ENCODE measurements around the gene TRIM45.
A peak's percentile ranks its signal among the peaks of the same experiment; 100 is the strongest.

TRIM45 gene

GRCh38 chr1:117098287-117098890 lies 23.2 kb downstream of the TRIM45 start:
- no peak for DNase-seq

DNA sequence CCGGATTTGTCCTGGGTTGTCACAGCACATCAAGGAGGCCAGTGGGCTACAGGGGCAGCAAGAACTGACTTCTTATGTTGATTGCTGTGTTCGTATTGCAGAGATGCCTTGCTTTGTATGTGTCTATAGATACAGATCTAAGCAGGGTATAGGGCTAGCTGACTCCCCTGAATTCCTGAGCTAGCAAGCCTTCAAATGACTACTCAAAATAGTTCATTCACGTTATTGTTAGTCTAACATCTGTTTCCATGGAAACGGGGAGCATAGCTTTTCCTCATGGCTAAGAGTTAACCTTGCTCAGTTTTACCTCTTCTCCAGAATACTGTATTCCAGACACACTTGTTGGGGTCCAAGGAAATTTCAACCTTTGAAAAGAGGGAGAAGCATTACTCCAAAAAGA lies 24.1 kb downstream of the TRIM45 start:
- no peak for DNase-seq

GRCh38 chr1:117096951-117097408 lies 24.6 kb downstream of the TRIM45 start:
- no peak for DNase-seq

DNA sequence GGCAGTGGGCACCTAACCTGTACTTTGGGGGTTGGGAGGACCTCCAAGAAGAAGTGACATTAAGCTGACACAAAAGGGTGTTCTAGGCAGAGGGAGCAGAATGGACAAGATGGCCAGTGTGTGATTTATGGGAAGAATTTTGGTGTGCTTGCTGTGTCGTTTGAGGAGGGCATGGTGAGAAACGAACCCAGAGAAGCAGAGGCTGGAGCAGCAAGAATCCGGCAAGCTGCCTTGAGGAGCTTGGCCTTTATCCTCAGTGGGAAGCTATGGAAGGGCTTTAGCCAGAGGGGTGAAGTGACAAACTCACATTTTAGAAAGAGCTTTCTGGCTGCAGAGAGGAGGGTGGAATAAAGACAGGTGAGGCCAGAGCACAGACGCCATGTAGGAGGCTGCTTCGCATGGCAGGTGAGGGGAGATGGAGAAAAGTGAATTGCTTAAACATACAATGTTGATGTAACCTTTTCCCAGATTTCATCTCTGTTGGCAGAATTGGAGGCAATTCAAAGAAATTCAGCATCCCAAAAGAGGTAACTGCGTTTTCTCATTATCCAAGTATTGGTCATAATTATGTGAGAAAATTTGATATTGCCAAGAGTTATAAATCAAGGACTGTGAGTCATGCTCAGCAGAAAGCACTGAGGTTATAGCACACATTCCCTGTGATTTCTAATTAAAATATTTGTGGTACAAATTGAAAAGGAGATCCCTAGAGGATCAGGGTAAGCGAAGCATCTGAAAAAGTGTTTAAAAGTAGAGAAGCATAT lies 26.5 kb downstream of the TRIM45 start:
- no peak for DNase-seq

DNA sequence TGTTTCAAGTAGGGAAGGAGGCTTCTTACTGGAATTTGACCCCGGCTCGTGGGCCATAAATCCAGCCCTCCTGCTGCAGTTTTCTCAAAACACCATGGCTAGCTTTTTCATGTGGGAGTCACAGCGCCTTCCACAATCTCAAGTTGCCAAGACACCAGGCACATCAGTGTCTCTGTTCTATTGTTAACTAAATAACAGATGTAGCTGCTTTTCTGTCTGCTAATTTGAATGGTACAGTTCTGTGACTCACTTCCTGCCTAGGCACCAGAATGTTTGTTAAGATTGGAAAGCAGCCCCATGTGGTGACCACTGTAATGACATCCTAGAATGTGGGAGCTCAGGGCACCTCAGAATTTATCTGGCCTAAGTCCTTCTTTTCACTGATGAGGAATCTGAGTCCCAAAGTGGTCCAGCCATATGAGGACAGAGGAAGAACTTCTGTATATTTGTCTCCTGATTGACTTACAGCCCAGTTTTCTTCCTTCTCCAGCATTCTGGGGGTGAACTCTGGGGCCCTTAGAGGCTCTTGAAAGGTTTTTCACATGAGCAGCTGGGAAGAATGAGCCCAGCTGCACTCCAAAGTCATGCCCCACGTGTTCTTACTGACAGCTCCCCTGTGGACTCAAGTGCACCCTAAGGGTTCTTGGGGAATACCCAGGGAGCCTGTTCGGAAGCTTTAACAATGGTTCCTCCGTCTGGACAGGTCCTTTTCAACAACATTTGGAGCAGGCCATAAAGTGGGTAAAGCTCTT lies 27.5 kb downstream of the TRIM45 start:
- DNase-seq = no peak

GRCh38 chr1:117093091-117093534 lies 28.4 kb downstream of the TRIM45 start:
- no peak for DNase-seq

DNA sequence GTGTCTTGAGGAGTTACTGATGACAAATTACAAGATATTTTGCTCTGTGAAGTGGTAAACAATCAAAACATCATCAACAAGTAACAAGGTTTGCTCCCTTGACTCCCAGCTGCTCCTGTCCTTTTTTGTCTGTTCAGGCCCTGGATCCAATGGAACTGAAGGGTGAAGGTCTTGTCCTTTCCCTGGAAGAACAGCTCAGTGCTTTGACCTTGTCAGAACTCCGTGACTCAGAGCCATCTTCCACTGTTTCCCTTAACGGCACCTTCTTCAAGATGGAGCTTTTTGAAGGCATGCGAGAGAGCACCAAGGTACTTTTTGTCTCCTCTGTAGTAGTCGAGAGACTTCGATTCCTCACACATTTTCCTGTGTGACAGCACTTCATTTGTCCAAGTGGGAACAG lies 29.0 kb downstream of the TRIM45 start:
- DNase-seq = no peak

DNA sequence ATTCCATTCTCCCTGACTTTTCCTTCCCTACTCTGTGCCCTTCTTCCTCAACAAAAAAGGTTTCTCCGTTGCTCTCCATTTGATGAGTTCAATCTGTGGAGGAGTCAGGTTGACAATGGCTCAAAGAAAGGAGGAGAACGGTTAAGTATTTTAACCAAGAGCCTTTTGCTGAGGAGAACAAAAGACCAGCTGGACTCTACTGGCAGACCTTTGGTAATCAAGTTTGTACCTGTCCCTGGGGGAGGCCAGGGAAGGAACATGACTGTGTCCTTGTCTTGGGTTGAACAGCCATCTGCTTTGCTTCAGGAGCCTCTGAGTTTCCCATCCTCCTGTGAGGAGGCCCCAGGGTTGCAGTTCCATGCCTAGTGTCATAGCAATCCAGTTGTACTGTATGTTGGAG lies 31.6 kb downstream of the TRIM45 start:
- DNase-seq = no peak

DNA sequence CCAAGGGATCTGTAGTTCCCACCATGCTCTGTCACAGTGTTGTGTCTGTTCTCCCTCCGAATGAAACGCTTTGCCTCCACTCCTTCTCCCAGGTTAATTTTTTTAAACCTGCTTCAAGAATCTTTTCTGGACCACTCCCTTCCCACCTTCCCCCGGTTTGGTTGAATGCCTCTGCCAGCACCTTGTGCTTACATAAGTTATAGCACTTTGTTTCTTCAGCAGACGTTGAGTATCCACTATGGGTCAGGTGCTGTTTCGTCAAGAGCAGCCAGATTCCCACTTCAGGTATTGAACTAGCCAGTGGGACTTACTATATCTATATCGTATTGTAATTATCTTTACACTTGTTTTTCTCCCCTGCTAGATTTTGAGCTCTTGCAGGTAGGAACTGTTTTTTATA lies 33.9 kb downstream of the TRIM45 start:
- no peak for DNase-seq

- no peak for DNase-seq
These were observed 37.3 kb downstream of the TRIM45 start for GRCh38 chr1:117084231-117084630.

- no peak for DNase-seq
These were observed 41.8 kb downstream of the TRIM45 start for GRCh38 chr1:117079737-117080136.

- DNase-seq = no peak
These were observed 44.3 kb downstream of the TRIM45 start for GRCh38 chr1:117077267-117077666.

DNA sequence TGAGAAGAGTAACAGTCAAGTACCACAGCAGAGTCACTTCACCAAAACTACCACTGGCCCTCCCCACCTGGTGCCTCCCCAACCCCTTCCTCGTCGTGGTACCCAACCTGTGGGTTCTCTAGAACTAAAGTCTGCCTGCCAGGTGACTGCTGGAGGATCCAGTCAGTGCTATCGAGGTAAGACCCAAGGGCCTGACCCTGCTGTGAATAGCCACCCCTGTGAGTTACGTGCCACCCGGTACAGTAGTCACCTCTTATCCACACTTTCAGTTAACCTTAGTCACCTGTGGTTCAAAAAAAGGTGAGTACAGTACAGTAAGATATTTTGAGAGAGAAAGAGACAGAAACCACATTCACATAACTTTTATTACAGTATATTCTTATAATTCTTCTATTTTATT lies 44.9 kb downstream of the TRIM45 start:
- DNase-seq = no peak

GRCh38 chr1:117070124-117070523 lies 51.4 kb downstream of the TRIM45 start:
- no peak for DNase-seq

DNA sequence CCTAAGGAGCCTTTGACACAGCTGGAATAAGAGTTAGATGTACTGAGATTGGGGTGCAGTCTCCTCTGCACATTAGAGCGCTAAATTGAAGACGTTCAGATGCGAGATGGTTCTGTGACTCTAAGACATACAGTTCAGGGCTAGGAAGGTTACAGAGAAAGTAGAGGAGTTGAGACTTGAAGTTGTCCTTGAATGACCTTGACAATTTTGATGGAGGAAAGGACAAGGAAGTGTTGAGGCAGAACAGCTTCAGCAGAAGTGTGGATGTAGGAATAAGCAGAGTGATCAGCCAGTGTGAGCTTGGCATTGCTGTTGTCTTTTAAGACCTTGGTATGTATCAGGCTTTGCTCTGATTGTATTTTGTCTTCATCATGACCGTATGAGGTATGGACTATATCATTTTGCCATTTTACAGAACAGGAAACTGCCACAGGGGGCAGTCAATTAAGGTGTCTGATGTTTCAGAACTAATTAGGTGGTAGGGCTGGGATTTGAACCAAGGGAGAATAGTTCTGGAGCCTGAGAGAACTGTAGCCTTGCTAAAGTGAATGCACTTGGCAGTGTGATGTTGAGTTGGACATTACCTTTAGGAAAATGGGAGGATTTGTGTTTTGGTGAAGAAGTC lies 52.2 kb downstream of the TRIM45 start:
- no peak for DNase-seq

- no peak for DNase-seq
These were observed 53.0 kb downstream of the TRIM45 start for GRCh38 chr1:117068580-117068979.

GRCh38 chr1:117067533-117068370 lies 53.8 kb downstream of the TRIM45 start:
- peak; percentile 48 for DNase-seq

- DNase-seq = no peak
These were observed 55.2 kb downstream of the TRIM45 start for GRCh38 chr1:117066367-117066766.

DNA sequence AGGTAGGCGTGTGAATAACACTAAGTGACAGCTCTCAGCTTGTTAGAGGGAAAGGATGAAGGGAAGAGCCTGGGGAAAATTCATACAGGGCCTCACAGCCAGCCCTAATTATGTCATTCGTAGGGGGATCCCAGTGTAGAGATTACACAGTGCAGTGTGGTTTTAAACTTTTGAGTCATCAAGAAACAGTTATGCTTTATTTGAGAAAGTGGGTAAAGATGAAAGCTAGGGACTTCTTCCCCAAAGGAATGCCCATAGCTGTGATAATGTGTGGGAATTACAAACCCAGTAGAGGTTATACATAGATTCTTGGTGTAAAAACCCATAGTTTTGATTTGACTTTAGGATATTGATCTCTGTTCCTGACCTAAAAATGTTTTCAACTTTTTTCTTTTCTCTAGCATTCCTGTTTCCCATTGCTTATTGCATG lies 59.5 kb downstream of the TRIM45 start:
- DNase-seq = no peak

Measured in NCI-H1105 treated with DMSO at 0.1 percent for 48 hours (cell line).